ENCODE data around the gene TEX48. TPM values are rescaled to one million over a fixed set of nuclear protein-coding genes. Genes with fewer than 3 reads are reported as not detected.

The TEX48 gene
- total and polyA plus RNA-seq, 2 donors (not counting 1 experiment from before 2014, with no cell fraction given): not detected

GRCh38 chr9:114729706-114730105 is 47.7 kb upstream of the TEX48 start:
- peaks cover 15% of the 10 kb centered on the region for H3K4me1 Mint-ChIP-seq
- Histone ChIP-seq H3K4me1 (ENCODE audit: control insufficient read depth in 2 of 2, insufficient read depth in 2 of 2, low read length in 2 of 2) (peaks cover 15 to 18% of the 10 kb centered on the region in 2 donors), H3K4me2 (replicated peaks; ENCODE audit: low read depth, low read length, poor library complexity, severe bottlenecking) (no peak overlapping the region), H3K27me3 (replicated peaks in 1 of 4; ENCODE audit: control extremely low read depth in 1 of 4, control insufficient read depth in 3 of 4, insufficient read depth in 4 of 4, low read length in 3 of 4) (no peaks in the 10 kb centered on the region), H3K9ac (ENCODE audit: low read length) (no peak overlapping the region), H3K79me2 (ENCODE audit: control insufficient read depth, insufficient read depth, low read length) (no peaks in the 10 kb centered on the region), H3K36me3 (replicated peaks in 1 of 2; ENCODE audit: control extremely low read depth in 1 of 2, control insufficient read depth in 1 of 2, extremely low read depth in 1 of 2, insufficient read depth in 2 of 2, low read length in 1 of 2) (no peaks in the 10 kb centered on the region), H3K27ac (ENCODE audit: low read length in 2 of 2) (no peak overlapping the region), H3K9me3 (ENCODE audit: control extremely low read depth in 1 of 3, control insufficient read depth in 2 of 3, insufficient read depth in 1 of 3, low read length in 2 of 3) (peaks cover 0 to 5% (median 1%) of the 10 kb centered on the region in 3 donors), H2AFZ (ENCODE audit: insufficient read depth, low read depth, low read length, poor library complexity, severe bottlenecking) (no peak overlapping the region), H4K20me1 (ENCODE audit: control insufficient read depth, insufficient read depth, low read length, poor library complexity, severe bottlenecking) (no peaks in the 10 kb centered on the region), H3K4me3 (ENCODE audit: control extremely low read depth in 1 of 5, extremely low read depth in 1 of 5, insufficient read depth in 1 of 5, low read depth in 2 of 5, low read length in 4 of 5) (no peak overlapping the region)
- TF ChIP-seq, protein P1, sequence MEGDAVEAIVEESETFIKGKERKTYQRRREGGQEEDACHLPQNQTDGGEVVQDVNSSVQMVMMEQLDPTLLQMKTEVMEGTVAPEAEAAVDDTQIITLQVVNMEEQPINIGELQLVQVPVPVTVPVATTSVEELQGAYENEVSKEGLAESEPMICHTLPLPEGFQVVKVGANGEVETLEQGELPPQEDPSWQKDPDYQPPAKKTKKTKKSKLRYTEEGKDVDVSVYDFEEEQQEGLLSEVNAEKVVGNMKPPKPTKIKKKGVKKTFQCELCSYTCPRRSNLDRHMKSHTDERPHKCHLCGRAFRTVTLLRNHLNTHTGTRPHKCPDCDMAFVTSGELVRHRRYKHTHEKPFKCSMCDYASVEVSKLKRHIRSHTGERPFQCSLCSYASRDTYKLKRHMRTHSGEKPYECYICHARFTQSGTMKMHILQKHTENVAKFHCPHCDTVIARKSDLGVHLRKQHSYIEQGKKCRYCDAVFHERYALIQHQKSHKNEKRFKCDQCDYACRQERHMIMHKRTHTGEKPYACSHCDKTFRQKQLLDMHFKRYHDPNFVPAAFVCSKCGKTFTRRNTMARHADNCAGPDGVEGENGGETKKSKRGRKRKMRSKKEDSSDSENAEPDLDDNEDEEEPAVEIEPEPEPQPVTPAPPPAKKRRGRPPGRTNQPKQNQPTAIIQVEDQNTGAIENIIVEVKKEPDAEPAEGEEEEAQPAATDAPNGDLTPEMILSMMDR (IDR thresholded peaks at IDR 0.05): no peak
- TF ChIP-seq EZH2 (IDR thresholded peaks at IDR 0.05; ENCODE audit: borderline replicate concordance, insufficient read depth, low read depth, low read length, poor library complexity, severe bottlenecking): no peak
- H3K27me3 Mint-ChIP-seq: no peaks in the 10 kb centered on the region
- peaks cover 4% of the 10 kb centered on the region for H3K9me3 Mint-ChIP-seq (ENCODE audit: insufficient read depth)
- no peak for DNase-seq
- no peak overlapping the region for H3K4me3 Mint-ChIP-seq
- intact Hi-C loops (cut with micrococcal nuclease): loop anchor here (10.0 kb wide), 1 partner anchor 325 kb away; no protein-coding TSS in a partner anchor
- no CpG with 5 or more reads among the region's 5 CpGs for WGBS (ENCODE audit: insufficient coverage)
- ChIA-PET POLR2A (no interaction called here), CTCF (interaction anchor here (1.3 kb wide), 1 partner anchor 286 kb away, joined by 5 read pairs; no protein-coding TSS in a partner anchor)
- H3K27ac Mint-ChIP-seq: no peak overlapping the region
- no peak for ATAC-seq (ENCODE audit: low read depth)

GRCh38 chr9:114725930-114726329 is 43.9 kb upstream of the TEX48 start:
- H3K4me1 ChIP-seq (ENCODE audit: control insufficient read depth in 2 of 2, insufficient read depth in 2 of 2, low read length in 2 of 2): peaks cover 15 to 18% of the 10 kb centered on the region in 2 donors
- no peak overlapping the region for H3K4me3 ChIP-seq (ENCODE audit: control extremely low read depth in 1 of 5, extremely low read depth in 1 of 5, insufficient read depth in 1 of 5, low read depth in 2 of 5, low read length in 4 of 5)
- Mint-ChIP-seq H3K4me3 (peak overlapping the region; percentile 4), H3K27ac (no peak overlapping the region), H3K4me1 (peaks cover 17% of the 10 kb centered on the region), H3K9me3 (ENCODE audit: insufficient read depth) (peaks cover 4% of the 10 kb centered on the region), H3K27me3 (peaks cover 7% of the 10 kb centered on the region)
- peaks cover 0 to under 1% (median 0%) of the 10 kb centered on the region in 4 experiments for H3K27me3 ChIP-seq (replicated peaks in 1 of 4; ENCODE audit: control extremely low read depth in 1 of 4, control insufficient read depth in 3 of 4, insufficient read depth in 4 of 4, low read length in 3 of 4)
- no peaks in the 10 kb centered on the region for H3K79me2 ChIP-seq (ENCODE audit: control insufficient read depth, insufficient read depth, low read length)
- no peaks in the 10 kb centered on the region for H4K20me1 ChIP-seq (ENCODE audit: control insufficient read depth, insufficient read depth, low read length, poor library complexity, severe bottlenecking)
- peak overlapping the region; percentile 39 for H3K4me2 ChIP-seq (replicated peaks; ENCODE audit: low read depth, low read length, poor library complexity, severe bottlenecking)
- ATAC-seq (ENCODE audit: low read depth) (no peak), DNase-seq (no peak)
- H3K27ac ChIP-seq (ENCODE audit: low read length in 2 of 2): no peak overlapping the region
- intact Hi-C loops (cut with micrococcal nuclease): no loop called here
- H2AFZ ChIP-seq (ENCODE audit: insufficient read depth, low read depth, low read length, poor library complexity, severe bottlenecking): no peak overlapping the region
- no peak for TF ChIP-seq EZH2 (IDR thresholded peaks at IDR 0.05; ENCODE audit: borderline replicate concordance, insufficient read depth, low read depth, low read length, poor library complexity, severe bottlenecking)
- TF ChIP-seq, protein P1 (IDR thresholded peaks at IDR 0.05): no peak
- ChIA-PET CTCF (no interaction called here), POLR2A (no interaction called here)
- 50% methylated on average over 1 of the region's 3 CpGs for WGBS (ENCODE audit: insufficient coverage)
- peaks cover 1 to 5% (median 3%) of the 10 kb centered on the region in 3 donors for H3K9me3 ChIP-seq (ENCODE audit: control extremely low read depth in 1 of 3, control insufficient read depth in 2 of 3, insufficient read depth in 1 of 3, low read length in 2 of 3)
- H3K9ac ChIP-seq (ENCODE audit: low read length): peak overlapping the region; percentile 9
- no peaks in the 10 kb centered on the region for H3K36me3 ChIP-seq (replicated peaks in 1 of 2; ENCODE audit: control extremely low read depth in 1 of 2, control insufficient read depth in 1 of 2, extremely low read depth in 1 of 2, insufficient read depth in 2 of 2, low read length in 1 of 2)
